ENCODE measurements around the gene FANCM.

- TF ChIP-seq, protein P1, sequence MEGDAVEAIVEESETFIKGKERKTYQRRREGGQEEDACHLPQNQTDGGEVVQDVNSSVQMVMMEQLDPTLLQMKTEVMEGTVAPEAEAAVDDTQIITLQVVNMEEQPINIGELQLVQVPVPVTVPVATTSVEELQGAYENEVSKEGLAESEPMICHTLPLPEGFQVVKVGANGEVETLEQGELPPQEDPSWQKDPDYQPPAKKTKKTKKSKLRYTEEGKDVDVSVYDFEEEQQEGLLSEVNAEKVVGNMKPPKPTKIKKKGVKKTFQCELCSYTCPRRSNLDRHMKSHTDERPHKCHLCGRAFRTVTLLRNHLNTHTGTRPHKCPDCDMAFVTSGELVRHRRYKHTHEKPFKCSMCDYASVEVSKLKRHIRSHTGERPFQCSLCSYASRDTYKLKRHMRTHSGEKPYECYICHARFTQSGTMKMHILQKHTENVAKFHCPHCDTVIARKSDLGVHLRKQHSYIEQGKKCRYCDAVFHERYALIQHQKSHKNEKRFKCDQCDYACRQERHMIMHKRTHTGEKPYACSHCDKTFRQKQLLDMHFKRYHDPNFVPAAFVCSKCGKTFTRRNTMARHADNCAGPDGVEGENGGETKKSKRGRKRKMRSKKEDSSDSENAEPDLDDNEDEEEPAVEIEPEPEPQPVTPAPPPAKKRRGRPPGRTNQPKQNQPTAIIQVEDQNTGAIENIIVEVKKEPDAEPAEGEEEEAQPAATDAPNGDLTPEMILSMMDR (IDR thresholded peaks at IDR 0.05; ENCODE audit: low read length): no peak
- TF ChIP-seq EZH2 (IDR thresholded peaks at IDR 0.05; ENCODE audit: borderline replicate concordance, low read length): no peak
Measured at GRCh38 chr14:45104561-45104960, 31.2 kb upstream of the FANCM start.
